Measurements from ENCODE around the gene MATN1. TPM values are rescaled to one million over a fixed set of nuclear protein-coding genes. Genes with fewer than 3 reads are reported as not detected.

The MATN1 gene
- total RNA-seq, 2 experiments from 2014 or later: 0.28 to 0.42 TPM

DNA sequence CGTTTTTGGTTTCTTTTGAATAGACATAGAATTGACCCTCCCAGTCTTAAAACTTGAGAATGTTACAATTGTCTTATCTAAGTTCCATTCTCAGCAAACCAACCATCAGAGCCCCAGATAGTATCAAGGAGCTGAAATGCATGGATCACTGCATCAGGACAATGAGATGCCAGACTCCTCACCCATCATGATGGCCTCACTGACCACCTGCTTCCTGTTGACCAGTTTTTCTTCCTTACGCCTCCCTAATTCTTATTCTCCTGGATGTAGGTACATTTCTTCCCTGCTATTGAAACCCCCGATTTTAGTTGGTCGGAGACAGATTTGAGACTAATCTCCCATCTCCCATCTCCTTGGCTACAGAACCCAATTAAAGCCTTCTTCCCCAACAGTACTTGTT lies 17.7 kb downstream of the MATN1 start:
- H3K4me3 ChIP-seq (ENCODE audit: low read depth, low read length, poor library complexity, severe bottlenecking): no peak overlapping the region
- BruUV-seq (replicated peaks): no TSS peak
- H3K36me3 ChIP-seq (ENCODE audit: insufficient read depth, low read length): no peaks in the 10 kb centered on the region
- no peaks in the 10 kb centered on the region for H3K9me2 ChIP-seq (ENCODE audit: insufficient read depth, low read length)
- no peaks in the 10 kb centered on the region for H4K20me1 ChIP-seq (ENCODE audit: insufficient read depth, low read length)
- H3K27ac ChIP-seq (ENCODE audit: low read depth, low read length, poor library complexity, severe bottlenecking): no peak overlapping the region
- DNase-seq (ENCODE audit: low spot score): no peak
- no peaks in the 10 kb centered on the region for H3K79me2 ChIP-seq (ENCODE audit: insufficient read depth, low read depth, low read length)
- no peak overlapping the region for H3K4me2 ChIP-seq (ENCODE audit: low read length)
- H3K9me3 ChIP-seq (ENCODE audit: low read length): no peaks in the 10 kb centered on the region
- intact Hi-C loops (cut with micrococcal nuclease; ENCODE audit: unreplicated experiment): loop anchor here (5.0 to 10.0 kb wide), 4 partner anchors 298 to 1468 kb away; partner anchors contain the start of gene PTPRU
- CTCF ChIA-PET (ENCODE audit: unreplicated experiment): no interaction called here
- H3K4me1 ChIP-seq (ENCODE audit: insufficient read depth, low read length, poor library complexity, severe bottlenecking): no peaks in the 10 kb centered on the region
- POLR2A ChIA-PET: no interaction called here
- no peak overlapping the region for H2AFZ ChIP-seq (ENCODE audit: low read length)
- TF ChIP-seq, protein P1, sequence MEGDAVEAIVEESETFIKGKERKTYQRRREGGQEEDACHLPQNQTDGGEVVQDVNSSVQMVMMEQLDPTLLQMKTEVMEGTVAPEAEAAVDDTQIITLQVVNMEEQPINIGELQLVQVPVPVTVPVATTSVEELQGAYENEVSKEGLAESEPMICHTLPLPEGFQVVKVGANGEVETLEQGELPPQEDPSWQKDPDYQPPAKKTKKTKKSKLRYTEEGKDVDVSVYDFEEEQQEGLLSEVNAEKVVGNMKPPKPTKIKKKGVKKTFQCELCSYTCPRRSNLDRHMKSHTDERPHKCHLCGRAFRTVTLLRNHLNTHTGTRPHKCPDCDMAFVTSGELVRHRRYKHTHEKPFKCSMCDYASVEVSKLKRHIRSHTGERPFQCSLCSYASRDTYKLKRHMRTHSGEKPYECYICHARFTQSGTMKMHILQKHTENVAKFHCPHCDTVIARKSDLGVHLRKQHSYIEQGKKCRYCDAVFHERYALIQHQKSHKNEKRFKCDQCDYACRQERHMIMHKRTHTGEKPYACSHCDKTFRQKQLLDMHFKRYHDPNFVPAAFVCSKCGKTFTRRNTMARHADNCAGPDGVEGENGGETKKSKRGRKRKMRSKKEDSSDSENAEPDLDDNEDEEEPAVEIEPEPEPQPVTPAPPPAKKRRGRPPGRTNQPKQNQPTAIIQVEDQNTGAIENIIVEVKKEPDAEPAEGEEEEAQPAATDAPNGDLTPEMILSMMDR (conservative IDR thresholded peaks at IDR 0.05; ENCODE audit: low read length): no peak
- TF ChIP-seq EZH2phosphoT487 (IDR thresholded peaks at IDR 0.05; ENCODE audit: borderline replicate concordance, low read depth, low read length): no peak

DNA sequence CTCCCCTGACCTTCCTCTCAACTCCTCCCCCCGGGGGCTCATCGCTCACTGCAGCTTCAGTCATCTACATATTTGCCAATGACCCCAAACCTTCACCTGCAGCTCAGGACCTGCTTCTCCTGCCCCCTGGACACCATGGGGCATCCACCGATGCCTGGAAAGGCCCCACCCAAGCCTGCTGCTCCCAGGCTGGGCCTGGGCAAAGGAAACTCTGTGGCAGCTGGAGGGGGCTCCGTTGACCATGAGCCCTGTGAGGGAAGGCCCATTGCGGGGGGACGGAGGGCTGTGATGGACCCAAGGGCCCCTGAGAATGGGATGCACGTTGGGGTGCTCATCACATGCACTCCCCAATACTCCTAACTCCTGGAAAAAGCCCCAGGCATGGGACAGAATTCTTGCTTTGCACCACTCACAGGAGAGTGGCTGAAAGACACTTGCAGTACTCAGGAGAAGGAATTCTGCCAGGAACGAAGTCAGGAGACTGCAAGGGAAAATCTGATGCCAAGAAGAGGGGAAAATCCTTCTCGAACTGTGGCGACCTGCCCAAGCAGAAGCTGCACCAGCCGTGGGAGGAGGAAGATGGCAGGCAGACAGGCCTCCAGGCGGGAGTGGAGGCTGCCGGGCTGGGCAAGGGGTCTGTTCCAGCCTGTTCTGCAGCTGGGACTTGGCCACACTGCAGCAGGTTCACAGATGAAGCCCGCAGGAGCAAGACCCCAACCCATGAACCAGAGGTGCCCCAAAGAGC lies 18.4 kb downstream of the MATN1 start:
- DNase-seq (ENCODE audit: low spot score): no peak
- Histone ChIP-seq H3K27ac (ENCODE audit: low read depth, low read length, poor library complexity, severe bottlenecking) (no peak overlapping the region), H3K9me2 (ENCODE audit: insufficient read depth, low read length) (no peaks in the 10 kb centered on the region), H3K79me2 (ENCODE audit: insufficient read depth, low read depth, low read length) (no peaks in the 10 kb centered on the region), H3K4me1 (ENCODE audit: insufficient read depth, low read length, poor library complexity, severe bottlenecking) (no peaks in the 10 kb centered on the region), H3K9me3 (ENCODE audit: low read length) (no peaks in the 10 kb centered on the region), H3K4me3 (ENCODE audit: low read depth, low read length, poor library complexity, severe bottlenecking) (no peak overlapping the region), H3K4me2 (ENCODE audit: low read length) (no peak overlapping the region), H2AFZ (ENCODE audit: low read length) (no peak overlapping the region), H4K20me1 (ENCODE audit: insufficient read depth, low read length) (no peaks in the 10 kb centered on the region), H3K36me3 (ENCODE audit: insufficient read depth, low read length) (no peaks in the 10 kb centered on the region)
- intact Hi-C loops (cut with micrococcal nuclease; ENCODE audit: unreplicated experiment): loop anchor here (5.0 to 10.0 kb wide), 4 partner anchors 298 to 1468 kb away; partner anchors contain the start of gene PTPRU
- TF ChIP-seq, protein P1 (conservative IDR thresholded peaks at IDR 0.05; ENCODE audit: low read length): no peak
- TF ChIP-seq EZH2phosphoT487 (IDR thresholded peaks at IDR 0.05; ENCODE audit: borderline replicate concordance, low read depth, low read length): no peak
- POLR2A ChIA-PET: no interaction called here
- BruUV-seq (replicated peaks): no TSS peak
- CTCF ChIA-PET (ENCODE audit: unreplicated experiment): no interaction called here

DNA sequence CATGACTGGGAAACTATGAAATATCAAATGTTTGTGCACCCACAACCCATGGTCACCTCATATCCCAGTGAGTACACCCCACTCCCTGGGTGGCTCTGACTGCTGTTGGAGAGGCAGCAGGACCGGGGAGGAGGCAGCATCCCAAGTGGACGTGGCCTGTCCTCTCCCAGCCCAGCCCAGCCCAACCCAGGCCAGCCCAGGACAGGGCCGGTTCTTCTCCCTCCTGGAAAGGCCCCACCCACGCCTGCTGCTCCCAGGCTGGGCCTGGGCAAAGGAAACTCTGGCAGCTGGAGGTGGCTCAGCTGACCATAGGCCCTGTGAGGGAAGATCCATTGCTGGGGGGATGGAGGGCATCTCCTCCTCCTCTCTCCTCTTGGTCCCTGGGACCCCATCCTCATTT lies 19.1 kb downstream of the MATN1 start:
- Histone ChIP-seq H3K4me3 (ENCODE audit: low read depth, low read length, poor library complexity, severe bottlenecking) (no peak overlapping the region), H3K79me2 (ENCODE audit: insufficient read depth, low read depth, low read length) (no peaks in the 10 kb centered on the region), H2AFZ (ENCODE audit: low read length) (no peak overlapping the region), H3K36me3 (ENCODE audit: insufficient read depth, low read length) (no peaks in the 10 kb centered on the region), H3K9me3 (ENCODE audit: low read length) (no peaks in the 10 kb centered on the region), H3K27ac (ENCODE audit: low read depth, low read length, poor library complexity, severe bottlenecking) (no peak overlapping the region), H3K4me1 (ENCODE audit: insufficient read depth, low read length, poor library complexity, severe bottlenecking) (no peaks in the 10 kb centered on the region), H3K9me2 (ENCODE audit: insufficient read depth, low read length) (no peaks in the 10 kb centered on the region), H4K20me1 (ENCODE audit: insufficient read depth, low read length) (no peaks in the 10 kb centered on the region), H3K4me2 (ENCODE audit: low read length) (no peak overlapping the region)
- ChIA-PET POLR2A (no interaction called here), CTCF (ENCODE audit: unreplicated experiment) (no interaction called here)
- intact Hi-C loops (cut with micrococcal nuclease; ENCODE audit: unreplicated experiment): loop anchor here (10.0 kb wide), 1 partner anchor 1329 kb away; no protein-coding TSS in a partner anchor
- no peak for DNase-seq (ENCODE audit: low spot score)
- TF ChIP-seq, protein P1 (conservative IDR thresholded peaks at IDR 0.05; ENCODE audit: low read length): no peak
- BruUV-seq (replicated peaks): no TSS peak

All from OCI-LY7 (cell line).